ENCODE data around the gene HS6ST2.

Gene HS6ST2

GRCh38 chrX:132790329-132790728 is 168.1 kb downstream of the HS6ST2 start:
- no peak for DNase-seq (ENCODE audit: low read depth)

GRCh38 chrX:132786217-132786616 is 172.2 kb downstream of the HS6ST2 start:
- no peak for DNase-seq (ENCODE audit: low read depth)

- DNase-seq (ENCODE audit: low read depth): no peak
Observed at GRCh38 chrX:132778917-132779316, 179.5 kb downstream of the HS6ST2 start.

- no peak for DNase-seq (ENCODE audit: low read depth)
Observed at GRCh38 chrX:132776486-132777210, 181.8 kb downstream of the HS6ST2 start.

- no peak for DNase-seq (ENCODE audit: low read depth)
Observed at GRCh38 chrX:132775263-132775823, 183.1 kb downstream of the HS6ST2 start.

- DNase-seq (ENCODE audit: low read depth): no peak
Observed at GRCh38 chrX:132774010-132774714, 184.3 kb downstream of the HS6ST2 start.

- no peak for DNase-seq (ENCODE audit: low read depth)
Observed at GRCh38 chrX:132769609-132770008, 188.8 kb downstream of the HS6ST2 start.

GRCh38 chrX:132766452-132766851 is 192.0 kb downstream of the HS6ST2 start:
- DNase-seq (ENCODE audit: low read depth): no peak

- DNase-seq (ENCODE audit: low read depth): no peak
Observed at GRCh38 chrX:132763528-132763927, 194.9 kb downstream of the HS6ST2 start.

GRCh38 chrX:132758759-132759158 is 199.7 kb downstream of the HS6ST2 start:
- DNase-seq (ENCODE audit: low read depth): no peak

- DNase-seq (ENCODE audit: low read depth): no peak
Observed at GRCh38 chrX:132757066-132757623, 201.3 kb downstream of the HS6ST2 start.

GRCh38 chrX:132756439-132756838 is 202.0 kb downstream of the HS6ST2 start:
- no peak for DNase-seq (ENCODE audit: low read depth)

GRCh38 chrX:132751063-132751690 is 207.3 kb downstream of the HS6ST2 start:
- DNase-seq (ENCODE audit: low read depth): no peak

- DNase-seq (ENCODE audit: low read depth): no peak
Observed at GRCh38 chrX:132750331-132751062, 207.9 kb downstream of the HS6ST2 start.

- DNase-seq (ENCODE audit: low read depth): no peak
Observed at GRCh38 chrX:132749406-132749805, 209.0 kb downstream of the HS6ST2 start.

- no peak for DNase-seq (ENCODE audit: low read depth)
Observed at GRCh38 chrX:132748909-132749308, 209.5 kb downstream of the HS6ST2 start.

GRCh38 chrX:132748268-132748667 is 210.2 kb downstream of the HS6ST2 start:
- DNase-seq (ENCODE audit: low read depth): no peak

- DNase-seq (ENCODE audit: low read depth): no peak
Observed at GRCh38 chrX:132745593-132745992, 212.8 kb downstream of the HS6ST2 start.

- DNase-seq (ENCODE audit: low read depth): no peak
Observed at GRCh38 chrX:132744470-132744869, 214.0 kb downstream of the HS6ST2 start.

GRCh38 chrX:132743086-132743485 is 215.3 kb downstream of the HS6ST2 start:
- no peak for DNase-seq (ENCODE audit: low read depth)

GRCh38 chrX:132742246-132742645 is 216.2 kb downstream of the HS6ST2 start:
- no peak for DNase-seq (ENCODE audit: low read depth)

GRCh38 chrX:132741689-132742088 is 216.7 kb downstream of the HS6ST2 start:
- DNase-seq (ENCODE audit: low read depth): no peak
